Cortex of kidney (tissue), 1 donor: Measurements from ENCODE around the gene RGL4.
"Not testable (repeated sequence)": the region's sequence is repeated elsewhere in the genome, so short reads cannot be mapped to it uniquely, and the experiment has no call there.

Experiments
- DNase-seq: peaks from one replicate; lab custom pipeline; 2025; lab: John Stamatoyannopoulos, UW

The RGL4 gene

GRCh38 chr22:23690713-23691112, at the start of gene RGL4:
Gene RGL4, plus strand, starts transcription at chr22:23691013. Its CDS starts 1,018 bp downstream, at chr22:23692031.
- DNase-seq = no peak

- DNase-seq = not testable (repeated sequence)
Observed at GRCh38 chr22:23646526-23646925, 44.3 kb upstream of the RGL4 start.

GRCh38 chr22:23649071-23649501, 41.7 kb upstream of the RGL4 start:
- no peak for DNase-seq

GRCh38 chr22:23651676-23652075, 39.1 kb upstream of the RGL4 start:
- no peak for DNase-seq

GRCh38 chr22:23652286-23652685, 38.5 kb upstream of the RGL4 start:
- DNase-seq = no peak

- no peak for DNase-seq
Observed at GRCh38 chr22:23652711-23653110, 38.1 kb upstream of the RGL4 start.

GRCh38 chr22:23655891-23656475, 34.8 kb upstream of the RGL4 start:
- no peak for DNase-seq

- no peak for DNase-seq
Observed at GRCh38 chr22:23657727-23658126, 33.1 kb upstream of the RGL4 start.

- not testable (repeated sequence) for DNase-seq
Observed at GRCh38 chr22:23660381-23660780, 30.4 kb upstream of the RGL4 start.

GRCh38 chr22:23670378-23671295, 20.2 kb upstream of the RGL4 start:
- no peak for DNase-seq

- DNase-seq = not testable (repeated sequence)
Observed at GRCh38 chr22:23671387-23671786, 19.4 kb upstream of the RGL4 start.

GRCh38 chr22:23672307-23673049, 18.3 kb upstream of the RGL4 start:
- not testable (repeated sequence) for DNase-seq

GRCh38 chr22:23673050-23673620, 17.7 kb upstream of the RGL4 start:
- no peak for DNase-seq

GRCh38 chr22:23673826-23674690, 16.8 kb upstream of the RGL4 start:
- DNase-seq = no peak

GRCh38 chr22:23674886-23675501, 15.8 kb upstream of the RGL4 start:
- not testable (repeated sequence) for DNase-seq

GRCh38 chr22:23675502-23676415, 15.1 kb upstream of the RGL4 start:
- no peak for DNase-seq

- not testable (repeated sequence) for DNase-seq
Observed at GRCh38 chr22:23676841-23677700, 13.7 kb upstream of the RGL4 start.

- DNase-seq = no peak
Observed at GRCh38 chr22:23677701-23677995, 13.2 kb upstream of the RGL4 start.

GRCh38 chr22:23678133-23678532, 12.7 kb upstream of the RGL4 start:
- no peak for DNase-seq
